Stimulated activated CD8-positive, alpha-beta memory T cell treated with anti-CD3 and anti-CD28 coated beads, Interleukin-4, amount 100 ng/mL, for 4 hours (primary cell): ENCODE measurements around the gene SPTBN5.

Experiments used
- DNase-seq, 2 donors: peaks; one replicate each; pipeline ENCODE4 v3.0.0-alpha.2; 2020; ENCODE audit warnings: low read depth in 2 of 2, low spot score in 1 of 2

Gene SPTBN5

GRCh38 chr15:41809526-41810220 lies 84.2 kb downstream of the SPTBN5 start:
- no peak for DNase-seq

- DNase-seq, result no peak
Measured at GRCh38 chr15:41809121-41809520, 84.7 kb downstream of the SPTBN5 start.

GRCh38 chr15:41806291-41807181 lies 87.3 kb downstream of the SPTBN5 start:
- DNase-seq, result no peak

- DNase-seq, result no peak
Measured at GRCh38 chr15:41805711-41806110, 88.1 kb downstream of the SPTBN5 start.

- no peak for DNase-seq
Measured at GRCh38 chr15:41804916-41805666, 88.8 kb downstream of the SPTBN5 start.

GRCh38 chr15:41804361-41804760 lies 89.5 kb downstream of the SPTBN5 start:
- DNase-seq, result no peak

GRCh38 chr15:41801850-41802455 lies 91.9 kb downstream of the SPTBN5 start:
- DNase-seq, result no peak

- no peak for DNase-seq
Measured at GRCh38 chr15:41801185-41801584, 92.7 kb downstream of the SPTBN5 start.

- no peak for DNase-seq
Measured at GRCh38 chr15:41799488-41799805, 94.4 kb downstream of the SPTBN5 start.

GRCh38 chr15:41798607-41799487 lies 95.0 kb downstream of the SPTBN5 start:
- DNase-seq, result no peak
